Body of pancreas (tissue), 4 donors: ENCODE measurements around the gene ARMC6.

Experiments used
- CTCF ChIP-seq, 7 experiments: fragments of 450-650 bp in 4 of 7; fragments of 200-600 bp in 3 of 7; sonication (generic) in 3 of 7; IDR thresholded peaks; one replicate each; pipeline ENCODE4 v1.5.1; 2016 to 2019; ENCODE audit warnings: antibody characterized with exemption in 7 of 7
- POLR2A ChIP-seq, 3 donors: fragments of 450-650 bp; IDR thresholded peaks; one replicate each; pipeline ENCODE4 v1.6.1; 2016; ENCODE audit warnings: antibody characterized with exemption in 3 of 3, mild to moderate bottlenecking in 2 of 3

DNA sequence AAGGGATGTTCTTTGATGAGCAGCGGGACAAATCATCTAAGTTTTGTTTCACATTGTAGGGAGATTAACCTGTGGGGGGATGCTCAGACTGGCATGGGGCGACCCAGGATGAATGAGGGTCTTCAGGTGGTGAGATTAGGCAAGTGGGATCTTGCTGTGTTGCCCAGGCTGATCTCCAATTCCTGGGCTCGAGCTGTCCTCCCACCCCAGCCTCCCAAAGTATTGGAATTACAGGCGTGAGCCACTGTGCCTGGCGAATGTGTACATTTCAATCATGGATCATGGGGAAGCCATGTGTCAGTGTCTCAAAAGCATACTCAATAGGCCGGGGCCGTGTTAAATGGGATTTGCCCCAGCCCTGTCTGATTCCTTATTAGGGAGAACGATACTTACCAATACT, 38.5 kb downstream of the ARMC6 start:
- no peak for TF ChIP-seq CTCF (IDR thresholded peaks at IDR 0.05)
- TF ChIP-seq POLR2A (IDR thresholded peaks at IDR 0.05): no peak
